Esophagus mucosa (tissue), 1 donor: ENCODE measurements around the gene STAG1. TPM values are rescaled to one million over a fixed set of nuclear protein-coding genes. Genes with fewer than 3 reads are reported as not detected.
"Not testable (repeated sequence)": the region's sequence is repeated elsewhere in the genome, so short reads cannot be mapped to it uniquely, and the experiment has no call there.

Experiments used
- ATAC-seq: fragments of 200-7000 bp; cut with Tn5 transposase; one replicate; pipeline ENCODE4 v1.9.1; 2020
- total RNA-seq: library from RNA; stranded (reverse); gene quantifications from one replicate; pipeline ENCODE4 v1.2.4, GENCODE V29; 2023
- donor health status: DM: yes; HTN: yes; CAD: no.

The STAG1 gene
- total RNA-seq: 19.3 TPM

DNA sequence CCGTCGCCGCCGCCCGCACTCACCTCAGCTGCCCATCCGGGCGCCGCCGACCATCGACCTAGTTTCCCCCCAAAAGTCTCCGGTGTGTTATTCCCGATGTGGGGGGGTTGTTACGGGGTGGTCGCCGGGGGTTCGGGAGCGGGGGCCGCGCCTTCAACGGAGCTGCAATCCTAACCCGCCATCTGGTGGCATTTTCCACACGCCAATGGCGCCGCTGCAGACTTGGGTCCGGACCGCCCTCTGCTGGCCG lies at the start of gene STAG1:
Gene STAG1, minus strand, starts transcription at position 207 of the 250 bp plus-strand sequence. CDS start 121,480 bp downstream, outside the sequence.
- ATAC-seq: no peak

DNA sequence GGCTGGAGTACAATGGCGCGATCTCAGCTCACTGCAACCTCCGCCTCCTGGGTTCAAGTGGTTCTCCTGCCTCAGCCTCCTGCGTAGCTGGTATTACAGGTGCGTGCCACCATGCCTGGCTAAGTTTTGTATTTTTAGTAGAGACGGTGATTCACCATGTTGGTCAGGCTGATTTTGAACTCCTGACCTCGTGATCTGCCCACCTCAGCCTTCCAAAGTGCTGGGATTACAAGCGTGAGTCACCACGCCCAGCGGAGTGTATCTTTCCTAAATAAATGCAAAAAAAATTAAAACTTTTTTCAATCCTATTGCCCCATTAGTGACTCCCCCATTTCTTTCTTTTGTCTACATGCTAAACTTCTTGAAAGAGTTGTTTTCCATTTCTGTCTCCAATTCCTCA lies 49.0 kb upstream of the STAG1 start:
- not testable (repeated sequence) for ATAC-seq

DNA sequence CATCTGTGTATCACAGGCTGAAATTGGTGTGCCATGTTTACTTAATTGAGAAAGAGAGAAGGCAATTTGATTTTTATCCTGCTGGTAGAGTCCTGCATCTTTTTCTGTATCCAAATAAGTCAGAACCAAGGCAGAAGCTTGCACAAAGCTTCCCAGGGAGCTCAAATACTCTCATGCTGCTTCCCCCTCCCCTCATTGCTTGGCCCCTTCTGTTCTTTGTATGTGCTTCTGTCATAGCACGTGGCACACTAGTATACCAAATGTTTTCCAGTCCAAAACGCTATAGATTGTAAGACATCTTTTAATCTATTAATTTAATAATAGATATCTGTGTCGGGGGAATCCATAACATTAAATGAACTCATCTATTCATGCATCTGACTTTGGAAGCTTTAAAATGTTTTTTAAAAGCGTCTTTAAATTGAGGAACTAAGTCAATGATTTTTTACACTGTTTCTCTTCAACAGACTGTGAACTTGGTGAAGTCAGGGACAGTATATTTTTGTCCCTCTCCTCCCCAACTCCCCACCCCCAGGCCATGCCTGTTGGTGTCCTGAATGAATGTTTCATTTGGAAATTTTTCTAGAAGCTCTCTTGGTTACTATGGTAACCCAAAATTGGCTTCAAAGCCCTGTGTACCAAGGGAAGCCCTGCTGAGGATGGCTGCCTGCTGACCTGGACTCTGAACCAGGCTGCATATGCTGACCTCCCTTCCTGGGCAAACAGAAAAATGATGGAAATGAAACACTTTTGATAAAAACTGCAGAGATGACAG lies 40.6 kb upstream of the STAG1 start:
- ATAC-seq: no peak

DNA sequence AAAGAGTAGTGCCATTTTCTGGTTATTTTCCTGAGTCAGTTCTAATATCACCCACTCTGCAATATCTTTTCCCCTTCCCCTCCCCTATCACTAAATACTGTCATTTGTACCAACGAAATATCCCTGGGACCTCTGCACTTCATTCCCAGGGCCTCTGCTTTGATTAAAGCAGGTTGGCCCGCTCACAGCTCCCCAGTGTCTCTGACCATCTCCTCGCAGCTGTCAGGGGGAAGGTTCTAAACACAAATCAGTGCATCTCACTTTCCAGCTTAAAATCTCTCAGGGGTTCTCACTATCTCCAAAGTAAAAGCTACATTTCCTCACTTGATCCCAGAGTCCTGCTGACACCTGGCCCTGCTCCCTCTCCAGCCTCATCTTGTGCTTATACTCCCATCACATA lies 38.6 kb upstream of the STAG1 start:
- ATAC-seq: no peak

DNA sequence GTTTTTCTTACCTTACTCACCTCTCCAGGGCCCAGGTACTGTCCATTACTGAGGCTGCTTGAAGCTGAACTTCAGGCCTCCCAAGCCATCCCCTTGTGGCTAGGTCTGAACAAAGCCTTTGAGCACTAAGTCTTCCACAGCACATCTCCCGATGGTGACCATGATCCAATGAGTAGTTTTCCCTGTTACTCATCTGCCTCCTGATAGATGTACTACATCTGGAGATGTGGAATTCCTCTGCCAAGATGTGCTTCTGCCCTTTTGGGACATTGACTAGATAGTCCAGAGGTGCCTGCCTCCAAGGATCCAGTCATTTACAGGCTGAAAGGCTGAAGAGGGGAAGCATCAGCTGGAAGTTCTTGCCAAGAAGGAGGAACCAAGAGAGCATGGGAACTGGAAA lies 37.8 kb upstream of the STAG1 start:
- no peak for ATAC-seq

DNA sequence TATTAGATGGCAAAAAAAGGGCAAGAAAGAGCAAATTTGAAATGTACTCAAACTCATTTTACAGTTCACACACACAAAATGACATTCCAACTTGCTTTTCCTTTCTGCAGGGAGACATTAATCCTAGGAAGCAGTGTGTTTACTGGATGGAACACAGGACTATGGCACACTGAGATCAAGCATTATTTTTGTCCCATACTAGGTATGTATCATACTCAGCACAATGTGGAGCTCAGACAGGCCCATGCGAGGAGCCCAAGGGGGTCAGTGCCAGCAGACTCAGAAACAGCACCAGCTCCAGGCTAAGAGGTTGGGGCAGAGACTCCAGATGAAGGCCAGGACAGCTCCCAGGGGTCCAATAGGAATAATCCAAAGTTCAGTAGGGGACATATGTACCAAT lies 36.0 kb upstream of the STAG1 start:
- no peak for ATAC-seq

DNA sequence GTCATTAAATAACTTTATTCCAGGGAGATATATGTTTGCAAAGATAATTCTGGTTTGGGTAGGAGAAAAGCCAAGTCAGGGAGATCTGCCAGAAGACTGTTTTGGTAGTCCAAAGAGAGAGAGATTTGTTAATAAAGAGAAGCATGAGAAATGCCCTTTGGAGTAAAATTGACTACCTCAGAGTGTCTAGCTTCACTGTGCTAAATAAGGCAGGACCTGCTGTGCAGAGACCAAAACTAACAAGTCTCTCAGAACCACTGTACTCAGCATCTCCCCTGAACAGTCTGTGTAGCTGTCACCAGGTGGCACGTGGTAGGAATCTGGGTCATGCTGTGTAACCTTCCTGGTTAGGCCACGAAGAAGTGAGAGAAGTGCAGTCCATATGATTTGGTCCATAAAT lies 35.2 kb upstream of the STAG1 start:
- ATAC-seq: no peak

DNA sequence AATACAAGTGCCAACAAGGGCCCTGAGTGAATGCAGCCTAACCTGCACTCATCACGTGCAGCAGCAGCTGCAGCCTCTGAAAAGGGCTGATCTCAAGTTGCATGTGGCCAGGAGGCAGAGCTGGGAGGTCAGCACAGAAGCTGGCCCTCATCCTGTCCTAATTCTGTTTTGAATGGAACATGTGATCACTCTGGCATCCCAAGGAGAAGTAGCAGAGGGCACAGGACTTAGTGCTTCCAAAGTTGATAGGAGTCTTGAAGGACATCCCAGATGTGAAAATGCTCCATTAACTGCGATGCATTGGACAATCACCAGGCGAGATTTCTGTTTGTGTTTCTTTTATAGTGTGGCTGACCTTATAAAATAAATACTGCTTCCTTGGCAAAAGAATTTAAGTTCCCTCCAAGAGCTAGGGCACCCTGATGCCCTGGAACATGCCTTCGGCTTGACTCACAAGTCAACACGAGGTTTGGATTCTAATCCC lies 31.6 kb upstream of the STAG1 start:
- ATAC-seq: no peak

DNA sequence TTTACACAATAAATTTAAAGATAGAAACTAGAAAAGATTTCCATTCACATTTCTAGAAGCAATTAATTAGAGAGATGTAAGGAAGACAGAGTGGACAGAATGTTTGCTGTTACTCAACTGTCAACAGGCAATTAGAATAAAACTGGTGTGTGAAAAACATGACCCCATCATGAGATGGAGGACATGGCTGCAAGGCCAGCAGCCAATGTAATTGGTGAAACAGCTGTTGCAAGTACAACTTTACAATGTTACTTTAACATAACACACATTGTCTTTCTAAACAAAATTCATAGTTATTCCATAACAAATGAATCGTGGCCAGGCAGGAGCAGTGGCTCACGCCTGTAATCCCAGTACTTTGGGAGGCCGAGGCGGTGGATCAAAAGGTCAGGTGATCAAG lies 28.6 kb upstream of the STAG1 start:
- no peak for ATAC-seq

DNA sequence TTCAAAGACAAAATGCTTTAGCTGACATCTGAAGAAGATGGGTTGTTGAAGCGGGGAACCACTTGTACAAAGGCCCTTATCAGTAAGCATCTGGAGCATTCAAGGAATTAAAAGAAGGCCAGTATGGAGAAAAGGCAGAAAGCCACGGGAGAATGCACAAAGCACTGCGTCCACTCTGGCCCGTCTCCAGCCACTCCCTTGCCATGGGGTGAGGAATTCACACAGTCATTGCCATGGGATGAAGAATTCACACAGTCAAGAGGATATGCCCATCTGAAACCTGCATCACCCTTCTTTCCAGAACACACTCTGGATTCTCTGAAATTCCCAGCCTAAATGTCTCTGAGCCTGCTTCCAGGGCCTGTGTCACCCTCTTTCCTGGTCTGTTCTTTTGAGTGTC lies 26.7 kb upstream of the STAG1 start:
- ATAC-seq: no peak

DNA sequence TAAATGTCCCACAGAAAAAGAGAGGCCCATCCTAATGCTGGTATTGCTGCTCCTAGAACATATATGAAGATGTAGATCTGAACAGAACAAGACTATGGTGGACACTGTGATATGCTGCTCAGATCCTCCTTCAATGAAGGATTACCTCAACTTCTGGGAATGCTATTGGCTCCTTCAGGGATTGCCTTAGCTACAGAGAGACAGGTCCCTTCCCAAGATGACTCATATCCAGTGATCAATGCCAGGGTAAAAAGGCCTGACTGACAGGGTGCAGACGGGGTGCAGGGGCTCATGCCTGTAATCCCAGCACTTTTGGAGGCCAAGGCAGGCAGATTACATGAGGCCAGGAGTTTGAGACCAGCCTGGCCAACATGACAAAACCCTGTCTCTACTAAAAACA lies 20.5 kb upstream of the STAG1 start:
- ATAC-seq: no peak

DNA sequence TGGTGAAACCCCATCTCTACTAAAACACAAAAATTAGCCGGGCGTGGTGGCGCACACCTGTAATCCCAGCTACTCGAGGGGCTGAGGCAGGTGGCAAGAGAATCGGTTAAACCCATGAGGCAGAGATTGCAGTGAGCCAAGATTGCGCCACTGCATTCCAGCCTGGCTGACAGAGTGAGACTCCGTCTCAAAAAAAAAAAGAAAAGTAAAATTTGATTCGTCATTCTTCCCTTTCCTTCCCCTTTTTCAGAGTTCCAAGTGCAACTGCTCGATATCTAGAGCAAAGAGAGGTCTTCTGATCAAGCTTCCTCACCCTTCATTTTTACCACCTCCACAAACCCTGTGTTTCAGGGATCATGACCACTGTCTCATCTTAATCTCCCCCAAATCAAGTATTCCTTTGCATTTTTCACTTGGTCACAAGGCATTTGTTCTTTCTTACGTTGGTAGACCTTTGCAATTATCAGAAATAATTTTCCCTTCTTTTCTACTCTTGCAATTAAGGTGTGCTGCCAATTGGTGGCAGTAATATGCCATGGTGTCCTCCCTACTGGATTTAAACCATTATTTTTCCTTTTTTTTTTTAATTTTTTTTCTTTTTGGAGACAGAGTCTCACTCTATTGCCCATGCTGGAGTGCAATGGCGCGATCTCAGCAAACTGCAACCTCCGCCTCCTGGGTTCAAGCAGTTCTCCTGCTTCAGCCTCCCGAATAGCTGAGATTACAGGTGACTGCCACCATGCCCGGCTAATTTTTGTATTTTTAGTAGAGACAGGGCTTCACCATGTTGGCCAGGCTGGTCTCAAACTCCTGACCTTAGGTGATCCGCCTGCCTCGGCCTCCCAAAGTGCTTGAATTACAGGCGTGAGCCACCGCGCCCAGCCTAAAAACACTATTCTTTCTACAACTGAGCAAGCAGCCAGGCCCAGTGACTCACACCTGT lies 6.3 kb upstream of the STAG1 start:
- ATAC-seq: peak; percentile 32

DNA sequence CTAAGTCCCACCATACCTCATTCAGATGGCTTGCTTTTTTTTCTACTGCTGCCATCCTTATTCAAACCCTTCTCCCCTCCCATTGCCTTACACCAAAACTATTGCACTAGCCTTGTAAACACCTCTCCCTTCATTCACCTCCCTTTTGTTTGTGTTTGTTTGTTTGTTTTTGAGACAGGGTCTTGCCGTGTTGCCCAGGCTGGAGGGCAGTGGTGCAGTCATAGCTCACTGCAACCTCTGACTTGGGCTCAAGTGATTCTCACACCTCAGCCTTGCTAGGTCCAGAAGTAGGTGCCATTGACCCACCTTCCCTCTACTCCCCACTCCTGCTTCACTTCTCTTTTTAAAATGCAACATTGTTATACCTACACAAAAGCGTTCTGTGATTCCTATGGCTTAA lies 3.0 kb upstream of the STAG1 start:
- ATAC-seq: no peak

DNA sequence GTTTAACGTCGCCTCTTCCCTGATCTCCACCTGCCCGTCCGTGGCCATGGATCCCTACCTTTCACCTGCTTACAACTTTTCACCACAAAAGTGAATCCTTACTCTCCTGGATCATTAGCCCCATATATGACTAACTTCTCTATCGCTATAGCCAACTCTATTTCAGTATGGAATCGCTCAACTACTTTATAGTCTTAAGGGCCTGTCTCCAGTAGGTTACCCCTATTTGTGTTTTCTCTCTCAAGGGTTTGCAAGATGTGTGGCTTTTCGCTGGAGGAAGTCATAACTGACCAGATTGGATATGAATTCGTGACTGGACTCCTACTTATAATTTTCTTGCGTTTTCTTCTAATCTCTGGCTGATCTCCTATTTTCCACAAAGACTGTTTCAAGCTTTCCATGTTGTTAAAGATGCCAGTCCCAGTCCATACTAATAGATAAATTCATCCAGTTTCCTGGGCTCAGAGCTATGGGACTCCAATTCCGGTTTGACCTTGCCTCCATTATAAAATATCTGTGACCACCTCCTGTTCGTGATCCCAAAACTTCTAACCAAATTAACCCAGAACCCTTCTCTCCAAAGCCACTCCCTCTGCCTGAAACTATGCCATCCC lies 1.3 kb upstream of the STAG1 start:
- ATAC-seq: no peak

DNA sequence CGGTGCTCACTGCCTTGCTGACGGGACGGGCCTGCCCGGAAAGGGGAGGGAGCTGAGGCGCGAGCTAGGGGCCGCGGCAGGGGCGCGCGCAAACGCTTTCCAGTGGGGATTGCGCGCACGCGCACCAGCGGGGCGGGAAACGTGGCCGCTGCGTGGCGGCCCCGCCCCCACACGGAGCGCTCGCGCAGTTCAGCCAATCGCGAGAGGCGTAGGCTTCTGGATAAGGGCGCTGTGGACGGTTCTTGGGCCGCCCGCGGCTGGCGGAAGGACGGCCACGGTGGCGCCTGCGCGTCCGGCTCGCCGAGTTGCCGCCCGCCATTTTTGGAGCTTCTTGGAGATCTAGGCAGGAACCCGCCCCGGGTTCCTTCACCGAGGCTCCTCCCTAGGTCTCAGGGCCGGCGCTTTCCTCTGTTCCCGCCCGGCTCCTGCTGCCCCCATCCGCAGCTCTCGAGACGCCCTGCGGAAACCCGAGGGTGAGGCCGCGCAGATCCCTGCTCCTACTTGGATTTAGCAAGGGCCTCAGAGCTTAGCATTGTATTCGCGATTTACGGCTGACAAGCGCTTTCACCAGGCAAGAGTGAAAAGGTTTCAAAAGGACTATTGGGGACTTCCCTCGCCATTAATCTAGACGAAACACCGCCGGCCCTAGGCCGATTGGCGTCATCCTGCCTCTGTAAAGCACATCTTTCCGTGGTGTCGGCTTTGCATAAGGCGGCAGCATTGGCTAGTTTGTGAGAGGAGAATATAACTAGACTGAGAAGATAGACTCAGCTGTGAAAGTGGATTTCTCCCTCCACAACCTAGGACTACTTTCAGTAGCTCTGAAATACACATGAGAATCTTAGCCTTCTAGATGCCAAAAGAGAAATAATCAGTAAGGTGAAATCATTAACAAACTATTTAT lies 496 bp upstream of the STAG1 start:
- ATAC-seq: peak; percentile 97

DNA sequence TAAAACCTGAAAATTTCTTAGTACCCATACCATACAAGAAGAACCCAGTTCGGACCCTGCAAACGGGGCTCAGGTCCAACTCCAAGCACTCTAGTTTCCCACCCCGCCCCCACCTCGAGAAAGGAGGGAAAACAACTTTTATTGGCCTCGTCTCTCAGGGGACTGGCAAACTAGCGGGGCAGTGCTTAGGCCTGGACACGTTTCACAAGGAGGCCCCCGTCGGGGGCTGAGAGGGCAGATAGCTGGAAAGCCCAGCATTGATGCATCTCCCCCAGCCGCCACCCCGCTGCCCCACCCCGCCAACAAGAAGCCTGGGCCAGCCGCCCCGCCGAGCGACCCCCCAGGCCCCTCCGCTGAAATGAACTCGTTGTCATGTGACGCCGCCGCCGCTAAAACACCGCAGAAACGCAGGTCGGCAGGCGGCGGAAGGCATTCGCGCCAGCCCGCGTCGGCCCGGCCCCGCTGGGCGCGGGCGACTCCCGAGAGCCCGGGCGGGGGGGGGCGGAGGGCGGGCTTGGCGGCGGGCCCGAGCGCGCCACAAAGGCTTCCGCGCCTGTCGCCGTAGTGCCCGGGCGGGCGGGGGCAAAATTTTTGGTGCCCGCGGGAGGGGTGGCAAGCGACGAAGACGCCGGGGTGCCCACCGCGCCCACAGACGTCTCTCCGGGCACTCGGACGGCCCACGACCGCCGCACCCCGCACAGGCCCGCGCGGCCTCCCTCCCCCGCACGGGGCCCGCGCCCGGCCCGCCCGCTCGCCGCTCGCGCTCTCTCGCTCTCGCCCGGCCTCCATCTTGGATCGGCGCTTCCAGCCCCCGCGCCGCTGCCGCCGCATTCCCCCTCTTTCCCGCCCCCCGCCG lies 634 bp downstream of the STAG1 start:
- ATAC-seq: peak; percentile 40

DNA sequence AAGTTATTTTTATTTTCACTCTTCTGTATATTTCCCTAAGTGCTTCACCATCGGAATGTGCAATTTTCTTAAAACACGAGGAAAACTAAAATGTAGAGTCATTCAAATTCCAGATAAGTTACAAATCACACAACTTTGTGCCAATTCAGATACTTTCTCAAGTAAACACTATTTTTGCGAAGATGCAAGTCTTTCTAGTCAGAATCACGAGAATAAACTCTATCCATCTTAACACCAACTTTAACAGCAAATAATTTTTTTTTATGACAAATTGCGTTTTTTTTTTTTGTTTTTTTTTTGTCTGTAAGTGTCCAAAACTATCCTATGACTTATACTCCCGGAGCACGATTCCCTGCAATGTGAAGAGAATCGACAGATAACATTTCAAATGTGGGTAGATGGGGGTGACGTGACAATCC lies 1.3 kb downstream of the STAG1 start:
- ATAC-seq: no peak

DNA sequence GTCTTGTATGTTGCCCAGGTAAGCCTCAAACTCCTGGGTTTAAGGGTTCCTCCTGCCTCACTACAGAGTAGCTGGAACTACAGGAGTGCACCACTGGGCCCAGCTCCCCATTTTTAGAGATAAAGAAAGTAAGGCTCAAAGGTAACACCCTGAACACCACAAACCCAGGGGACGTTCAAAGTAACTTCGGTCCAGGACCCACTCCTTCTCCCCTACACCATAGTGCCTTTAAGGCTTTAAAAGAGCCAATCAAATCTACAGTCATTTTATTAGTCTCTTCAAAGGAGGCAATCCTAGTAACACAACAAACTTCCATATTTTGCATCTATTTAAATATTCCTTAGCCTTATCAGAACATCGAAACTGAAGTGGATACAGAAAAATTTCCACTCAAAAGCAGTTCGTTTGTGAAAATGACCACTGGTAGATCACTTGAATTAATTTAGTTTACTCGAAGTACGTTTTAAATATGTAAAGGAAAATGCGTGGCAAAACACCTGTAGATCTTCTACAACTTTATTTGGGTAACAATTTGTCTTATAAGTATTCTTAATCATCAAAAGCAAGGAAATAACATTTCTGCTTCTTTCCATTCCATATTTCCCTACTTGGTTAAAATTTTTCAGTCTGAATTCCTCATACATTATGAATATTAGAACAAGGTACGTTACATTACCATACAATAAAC lies 1.8 kb downstream of the STAG1 start:
- no peak for ATAC-seq

DNA sequence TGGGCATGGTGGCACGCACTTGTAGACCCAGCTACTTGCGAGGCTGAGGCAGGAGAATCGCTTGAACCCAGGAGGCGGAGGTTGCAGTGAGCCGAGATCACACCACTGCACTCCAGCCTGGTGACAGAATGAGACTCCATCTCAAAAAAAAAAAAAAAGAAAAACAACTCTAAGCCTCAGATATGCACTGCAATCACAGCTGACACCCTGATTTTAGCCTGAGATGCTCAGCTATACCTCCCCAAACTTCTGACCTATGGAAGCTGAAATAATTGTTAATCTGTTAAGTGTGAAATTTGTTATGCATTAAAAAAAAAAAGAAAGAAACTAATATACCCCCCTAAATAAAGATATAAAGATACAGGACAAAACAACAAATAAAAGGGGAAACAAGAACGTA lies 2.6 kb downstream of the STAG1 start:
- not testable (repeated sequence) for ATAC-seq

DNA sequence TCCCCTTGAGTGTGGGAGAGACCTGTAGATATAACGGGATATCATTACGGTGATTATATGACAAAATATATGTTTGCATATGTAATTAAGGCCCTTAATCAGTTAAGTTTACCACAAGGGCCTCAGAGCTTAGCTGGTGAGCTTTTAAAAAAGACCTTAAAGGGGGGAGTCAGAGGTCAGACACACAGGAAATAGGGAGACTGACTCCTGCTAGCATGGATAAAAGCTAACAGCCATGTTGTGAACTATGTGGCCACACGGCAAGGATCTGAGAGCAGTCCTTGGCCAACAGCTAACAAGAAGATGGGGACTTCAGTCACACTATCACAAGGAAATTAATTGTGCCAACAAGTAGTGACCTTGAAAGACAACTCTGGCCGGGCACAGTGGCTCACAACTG lies 3.1 kb downstream of the STAG1 start:
- ATAC-seq: no peak

DNA sequence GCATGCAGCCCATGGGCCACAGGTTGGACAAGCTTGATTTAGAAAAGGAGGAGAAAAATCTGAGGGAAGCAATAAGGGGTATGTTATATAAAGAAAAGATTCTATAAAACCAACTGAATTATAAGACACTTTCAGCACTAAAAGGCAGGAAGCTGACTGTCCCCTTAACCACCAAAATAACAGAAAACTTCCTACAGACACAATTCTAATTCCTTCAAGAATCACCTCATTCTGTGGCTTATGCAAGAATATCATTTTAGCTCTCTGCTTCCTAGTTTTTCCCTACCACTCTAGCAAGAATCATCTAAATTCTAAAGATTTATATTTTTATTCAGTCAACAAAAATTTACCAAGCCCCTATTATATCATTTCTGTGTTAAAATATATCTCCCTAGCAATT lies 6.3 kb downstream of the STAG1 start:
- ATAC-seq: no peak
